NCI-H2196 treated with DMSO at 0.1 percent for 48 hours (cell line): ENCODE results near the gene RHO.
"Not testable (repeated sequence)": the region's sequence is repeated elsewhere in the genome, so short reads cannot be mapped to it uniquely, and the experiment has no call there.

Source experiments
- DNase-seq: peaks from one replicate; lab custom pipeline; 2025; ENCODE audit not compliant: unreplicated experiment; lab: John Stamatoyannopoulos, UW

The RHO gene

DNA sequence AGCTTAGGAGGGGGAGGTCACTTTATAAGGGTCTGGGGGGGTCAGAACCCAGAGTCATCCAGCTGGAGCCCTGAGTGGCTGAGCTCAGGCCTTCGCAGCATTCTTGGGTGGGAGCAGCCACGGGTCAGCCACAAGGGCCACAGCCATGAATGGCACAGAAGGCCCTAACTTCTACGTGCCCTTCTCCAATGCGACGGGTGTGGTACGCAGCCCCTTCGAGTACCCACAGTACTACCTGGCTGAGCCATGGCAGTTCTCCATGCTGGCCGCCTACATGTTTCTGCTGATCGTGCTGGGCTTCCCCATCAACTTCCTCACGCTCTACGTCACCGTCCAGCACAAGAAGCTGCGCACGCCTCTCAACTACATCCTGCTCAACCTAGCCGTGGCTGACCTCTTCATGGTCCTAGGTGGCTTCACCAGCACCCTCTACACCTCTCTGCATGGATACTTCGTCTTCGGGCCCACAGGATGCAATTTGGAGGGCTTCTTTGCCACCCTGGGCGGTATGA lies at the start of gene RHO:
Gene RHO (plus strand): TSS at position 51 of the 512 bp plus-strand sequence. CDS start 95 bp downstream, at position 146.
- no peak for DNase-seq

DNA sequence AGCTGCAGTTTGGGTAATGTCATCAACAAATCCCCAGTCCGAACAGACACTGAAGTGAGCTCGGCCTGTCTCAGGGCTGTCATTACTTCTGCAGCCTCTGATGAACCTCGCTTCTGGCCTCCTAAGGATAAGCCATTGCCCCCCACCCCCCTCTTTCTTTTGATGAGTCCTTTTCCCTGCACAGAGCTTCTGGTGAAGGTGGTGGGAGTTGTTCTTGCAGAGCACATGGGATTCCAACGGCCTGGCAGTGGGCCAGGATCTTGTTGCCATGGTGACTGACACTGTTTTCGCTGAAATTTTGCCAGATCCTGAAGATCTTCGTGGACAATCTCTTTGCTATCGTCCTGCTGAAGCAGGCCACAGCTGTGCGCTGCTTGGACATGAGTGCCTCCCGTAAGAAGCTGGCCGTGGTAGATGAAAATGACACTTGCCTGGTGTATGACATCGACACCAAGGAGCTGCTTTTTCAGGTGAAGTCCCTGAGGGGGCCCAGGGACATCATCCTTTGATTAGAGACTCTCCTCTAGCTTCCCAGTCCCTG lies 47.1 kb upstream of the RHO start:
- DNase-seq = not testable (repeated sequence)

DNA sequence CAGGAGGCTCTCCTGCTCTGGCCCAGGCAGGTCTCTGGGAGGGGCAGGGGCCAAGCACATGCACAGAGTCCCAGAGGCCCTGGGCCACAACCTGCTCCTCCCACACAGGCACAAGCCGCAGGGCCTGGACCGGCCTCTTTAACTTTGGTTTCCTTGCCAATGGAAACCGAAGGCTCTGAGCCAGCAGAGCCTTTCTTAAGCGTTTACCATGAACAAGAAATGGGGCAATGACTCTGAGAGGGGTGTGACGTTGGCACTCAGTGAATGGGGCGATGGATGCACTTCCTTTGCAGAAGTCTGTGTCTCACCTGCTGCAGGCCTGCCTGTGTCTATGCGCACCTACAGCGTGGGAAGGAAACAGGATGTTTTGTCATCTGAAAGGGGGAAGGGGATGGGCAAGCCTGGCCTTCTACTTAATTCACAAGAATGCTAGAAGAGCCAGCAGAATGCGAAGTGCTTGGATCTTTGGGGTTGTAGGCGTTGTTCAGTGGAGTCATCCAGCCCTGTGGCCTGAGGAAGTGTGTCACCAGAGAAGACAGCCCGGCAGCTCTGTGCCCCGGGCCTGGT lies 46.6 kb upstream of the RHO start:
- no peak for DNase-seq

DNA sequence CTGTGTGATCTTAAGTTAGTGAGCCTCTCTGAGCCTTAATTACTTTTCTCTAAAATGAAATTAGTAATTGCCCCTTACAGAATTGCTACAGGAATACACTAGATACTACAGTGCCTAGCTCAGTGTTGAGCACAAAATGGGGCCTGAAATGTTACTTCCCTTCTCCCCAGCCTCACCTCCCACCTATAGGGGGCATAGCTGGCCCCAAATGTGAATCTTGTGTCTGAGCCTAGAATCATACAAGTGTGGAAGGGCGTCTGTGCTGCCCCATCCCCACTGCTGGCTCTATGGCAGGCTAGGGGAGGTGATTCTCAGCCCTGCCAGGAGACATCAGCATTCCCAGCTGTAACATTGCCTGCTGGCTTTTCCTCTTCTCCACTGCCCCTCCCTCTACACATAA lies 45.7 kb upstream of the RHO start:
- DNase-seq = no peak

DNA sequence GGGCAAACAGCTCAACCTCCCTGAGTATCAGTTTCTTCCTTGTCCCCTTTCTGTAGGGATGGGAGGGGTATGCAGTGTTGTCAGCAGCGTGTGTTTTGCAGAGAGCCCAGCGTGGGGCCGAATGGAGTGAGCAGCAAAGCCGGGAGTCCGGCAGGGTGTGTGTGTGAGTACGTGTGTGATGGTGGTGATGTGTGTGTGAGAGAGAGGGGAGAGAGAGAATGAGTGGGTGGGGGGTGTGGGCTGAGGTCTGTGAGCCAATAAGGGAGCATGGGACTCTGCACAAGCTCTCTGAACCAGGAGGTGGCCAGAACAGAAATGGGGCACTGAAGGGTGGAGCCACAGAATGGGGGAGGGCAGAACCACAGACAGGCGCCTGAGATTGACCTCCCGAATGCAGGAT lies 44.6 kb upstream of the RHO start:
- DNase-seq = no peak

DNA sequence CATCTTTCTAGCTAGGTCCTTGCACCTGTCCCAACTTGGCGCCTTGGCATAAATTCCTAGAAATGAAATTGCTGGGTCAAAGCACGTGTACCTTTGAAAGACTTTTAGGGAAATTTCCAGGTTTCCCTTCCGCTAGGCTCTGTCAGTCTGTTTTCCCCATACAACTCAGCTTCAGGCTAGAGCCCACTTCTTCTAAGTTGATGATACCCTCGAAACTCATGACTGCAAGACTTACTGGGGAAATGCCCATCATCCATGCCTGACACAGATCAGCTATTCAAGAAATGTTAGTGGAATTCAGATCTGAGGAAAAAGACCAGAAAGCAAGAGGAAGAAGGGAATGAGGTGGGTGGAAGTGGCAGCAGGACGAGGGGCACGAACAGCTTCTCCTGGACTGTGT lies 43.3 kb upstream of the RHO start:
- DNase-seq = not testable (repeated sequence)

DNA sequence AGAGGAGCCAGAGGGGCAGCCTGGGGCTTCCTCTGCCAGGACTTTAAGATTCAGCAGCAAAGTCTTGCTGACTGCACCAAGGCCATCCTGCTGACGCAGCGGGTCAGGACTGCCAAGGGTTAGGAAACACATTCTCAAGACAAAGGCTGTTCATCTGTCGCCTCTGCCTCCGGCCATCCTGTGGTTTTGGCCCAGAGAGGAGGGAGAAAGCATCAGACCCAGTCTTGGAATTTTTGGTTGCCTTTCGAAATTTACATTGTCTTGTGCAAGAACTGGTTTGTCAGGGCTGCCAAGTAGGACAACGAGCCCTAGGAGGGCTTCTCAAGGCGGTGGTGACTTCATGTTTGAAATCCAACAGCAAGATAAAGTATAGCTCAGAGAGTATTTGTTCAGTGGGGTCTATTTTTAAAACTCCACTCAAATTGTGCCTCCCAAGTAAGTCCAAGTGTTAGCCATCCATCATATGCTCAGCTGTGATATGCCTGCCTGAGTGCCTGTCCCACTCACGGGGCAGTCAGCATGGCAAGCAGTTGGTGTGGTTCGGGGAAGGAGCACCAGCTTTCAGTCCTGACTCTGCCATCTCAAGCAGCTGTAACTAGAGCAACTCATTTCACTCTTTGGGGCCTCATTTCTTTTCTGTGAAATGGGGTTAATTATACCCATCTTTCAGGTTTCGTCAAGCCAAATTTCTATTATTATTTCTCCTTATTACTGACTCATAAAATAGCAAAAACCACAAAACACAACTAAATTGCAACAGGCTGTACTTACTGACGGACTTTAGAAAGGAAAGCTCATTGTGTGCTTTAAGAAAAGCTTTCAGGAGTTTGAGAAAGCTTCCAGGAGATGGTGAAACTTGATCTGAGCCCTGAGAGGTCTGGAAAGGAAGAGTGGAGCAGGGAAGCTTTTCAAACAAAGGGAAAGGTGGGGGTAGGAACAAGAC lies 42.4 kb upstream of the RHO start:
- DNase-seq = no peak

DNA sequence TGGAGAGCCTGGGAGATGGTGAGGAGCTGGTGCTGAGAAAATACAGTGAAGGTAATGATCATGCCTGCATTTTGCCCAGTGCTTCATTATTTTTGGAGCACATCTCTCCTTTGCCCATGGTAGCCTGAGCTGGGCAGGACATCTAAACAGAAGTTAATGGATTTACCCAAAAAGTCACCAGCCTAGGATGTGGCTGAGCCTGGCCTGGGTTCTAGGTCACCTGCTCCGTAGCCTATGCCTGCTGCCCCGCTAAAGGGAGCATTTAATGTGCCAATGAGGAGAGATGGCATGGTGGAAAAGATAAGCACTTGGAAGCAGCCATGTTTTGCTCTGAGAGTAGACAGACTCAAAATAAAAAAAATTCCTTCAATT lies 41.8 kb upstream of the RHO start:
- DNase-seq = no peak

DNA sequence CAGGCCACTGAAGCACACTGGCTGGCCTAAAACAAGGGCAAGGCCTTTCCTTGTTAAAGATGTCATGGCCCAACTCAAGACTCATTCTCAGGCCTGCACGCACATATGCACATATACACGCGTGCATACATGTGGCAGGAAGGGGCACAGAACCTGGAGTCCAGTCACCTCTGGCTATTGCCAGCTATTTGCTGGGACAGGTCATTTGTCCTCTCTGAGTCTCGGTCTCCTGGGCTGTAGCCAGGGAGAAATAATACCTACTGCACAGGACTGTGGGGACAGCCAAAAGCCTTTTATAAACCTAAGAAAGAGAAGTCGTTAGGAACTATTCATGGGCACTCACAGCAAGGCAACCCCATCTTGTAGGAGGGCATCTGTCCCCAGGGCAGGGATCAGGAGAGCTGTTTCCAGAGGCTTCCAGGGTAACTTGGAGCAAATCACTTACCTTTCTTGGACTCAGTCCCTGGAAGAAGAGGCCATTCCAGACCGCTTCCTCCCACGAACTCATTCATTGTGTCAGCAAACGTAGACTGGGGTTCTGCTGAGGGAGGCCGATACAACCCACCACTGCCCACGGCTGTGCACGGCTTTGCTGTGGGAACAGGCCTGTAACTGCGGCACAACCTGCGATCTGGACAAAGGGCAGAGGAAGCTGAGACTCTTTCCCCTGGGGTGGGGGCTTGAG lies 41.1 kb upstream of the RHO start:
- no peak for DNase-seq

DNA sequence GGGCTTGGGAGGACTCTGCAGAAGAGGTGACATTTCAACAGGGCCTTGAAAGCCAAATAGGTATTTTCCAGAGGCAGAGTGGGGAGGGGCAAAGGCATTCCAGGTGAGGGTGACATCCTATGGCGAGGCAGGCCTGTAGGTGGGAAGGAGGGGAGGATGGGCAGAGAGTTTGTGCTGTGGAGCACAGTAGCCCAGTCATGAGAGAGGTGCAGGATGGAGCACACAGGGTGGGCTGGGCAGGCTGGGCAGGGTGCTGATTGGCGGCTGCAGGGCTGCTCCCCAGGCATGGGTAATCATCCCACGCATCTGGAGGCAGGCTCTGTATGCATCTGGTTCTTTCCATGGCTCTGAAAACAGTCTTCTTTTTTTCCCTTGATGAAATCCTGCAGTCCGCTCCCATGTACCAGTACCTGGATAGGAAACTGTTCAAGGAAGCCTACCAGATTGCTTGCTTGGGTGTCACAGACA lies 40.5 kb upstream of the RHO start:
- DNase-seq = not testable (repeated sequence)

DNA sequence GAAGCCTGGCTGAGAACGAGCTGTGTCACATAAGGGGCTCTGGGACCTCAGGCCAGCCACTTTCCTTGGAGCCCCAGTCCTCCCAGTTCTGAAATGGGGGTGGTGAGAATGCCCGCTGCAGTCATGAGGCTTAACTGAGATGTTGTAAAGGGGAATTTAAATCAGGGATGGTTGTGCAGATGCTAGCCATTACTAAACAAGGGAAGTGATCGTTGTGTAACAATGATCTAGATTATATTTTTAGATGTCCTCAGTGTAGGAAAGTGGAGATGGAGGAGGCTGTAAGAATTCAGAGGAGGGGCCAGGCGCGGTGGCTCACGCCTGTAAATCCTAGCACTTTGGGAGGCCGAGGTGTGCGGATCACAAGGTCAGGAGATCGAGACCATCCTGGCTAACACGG lies 39.2 kb upstream of the RHO start:
- DNase-seq = not testable (repeated sequence)

DNA sequence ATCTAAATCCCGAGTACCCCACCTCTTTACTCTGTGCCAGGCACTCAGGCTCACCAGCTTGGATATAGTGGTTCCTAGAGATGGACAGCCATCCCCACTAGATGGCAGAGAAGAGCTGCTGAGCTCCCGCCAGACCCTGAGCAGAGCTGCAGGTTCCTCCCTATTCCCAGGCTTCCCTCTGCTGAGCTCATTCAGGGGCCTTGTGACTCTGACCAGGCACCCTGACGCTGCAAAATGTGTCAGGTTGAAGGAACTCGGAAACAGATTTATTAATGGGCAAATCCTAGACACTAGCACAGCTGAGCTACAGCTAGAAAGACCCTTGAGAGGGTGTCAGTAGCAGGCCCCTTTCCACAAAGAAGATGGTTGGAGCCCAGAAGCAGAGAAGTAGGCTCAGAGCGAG lies 38.2 kb upstream of the RHO start:
- DNase-seq = peak; percentile 88

DNA sequence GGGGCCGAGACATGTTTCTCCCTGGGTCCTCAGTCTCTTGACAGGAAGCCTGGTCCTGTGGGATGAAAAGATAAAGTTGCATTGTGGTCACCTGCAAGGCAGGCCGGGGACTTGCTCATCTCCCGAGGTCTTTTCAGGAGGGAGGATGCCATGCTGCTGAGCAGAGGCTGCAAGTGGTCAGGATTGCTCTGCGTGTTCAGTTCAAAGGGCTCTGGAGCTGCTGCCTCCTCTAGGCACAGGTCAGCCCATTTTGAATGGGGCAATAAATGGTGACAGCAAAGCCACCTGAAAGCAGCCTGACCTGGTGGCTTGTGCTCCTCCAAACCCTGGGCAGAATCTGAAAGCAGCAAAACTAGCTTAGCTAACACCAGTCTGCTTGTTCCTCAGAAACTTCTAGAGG lies 37.4 kb upstream of the RHO start:
- DNase-seq = not testable (repeated sequence)

DNA sequence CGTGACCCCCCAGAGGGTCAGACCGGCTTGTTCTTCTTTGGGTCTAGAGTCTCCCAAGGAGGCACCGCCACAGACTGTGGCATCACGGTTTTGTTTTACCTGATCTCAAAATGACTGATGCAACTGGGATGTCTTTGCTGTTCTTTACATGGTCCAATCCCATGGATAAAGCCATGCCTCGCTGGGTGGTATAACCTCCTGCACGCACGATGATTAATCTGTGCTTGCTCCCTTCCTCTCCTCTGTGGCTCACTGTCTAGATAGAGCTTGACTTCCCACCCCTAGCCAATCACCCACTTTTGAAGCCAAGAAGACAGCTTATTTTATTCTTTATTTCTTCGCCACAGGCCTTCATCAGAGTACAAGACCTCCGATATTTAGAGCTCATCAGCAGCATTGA lies 36.6 kb upstream of the RHO start:
- DNase-seq = no peak

DNA sequence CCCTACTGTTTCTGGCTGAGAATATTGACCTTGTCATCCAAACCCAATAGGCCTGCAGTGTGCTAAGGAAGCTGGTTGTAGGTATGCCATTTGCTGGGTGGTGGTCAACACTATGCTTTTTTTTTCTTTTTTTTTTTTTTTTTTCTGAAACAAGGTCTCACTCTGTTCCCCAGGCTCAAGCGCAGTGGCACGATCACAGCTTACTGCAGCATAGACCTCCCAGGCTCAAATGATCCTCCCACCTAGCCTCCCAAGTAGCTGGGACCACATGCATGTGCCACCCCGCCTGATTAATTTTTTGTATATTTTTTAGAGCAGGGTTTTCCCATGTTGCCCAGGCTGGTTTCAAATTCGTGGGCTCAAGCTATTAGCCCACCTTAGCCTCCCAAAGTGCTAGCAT lies 35.7 kb upstream of the RHO start:
- DNase-seq = no peak

DNA sequence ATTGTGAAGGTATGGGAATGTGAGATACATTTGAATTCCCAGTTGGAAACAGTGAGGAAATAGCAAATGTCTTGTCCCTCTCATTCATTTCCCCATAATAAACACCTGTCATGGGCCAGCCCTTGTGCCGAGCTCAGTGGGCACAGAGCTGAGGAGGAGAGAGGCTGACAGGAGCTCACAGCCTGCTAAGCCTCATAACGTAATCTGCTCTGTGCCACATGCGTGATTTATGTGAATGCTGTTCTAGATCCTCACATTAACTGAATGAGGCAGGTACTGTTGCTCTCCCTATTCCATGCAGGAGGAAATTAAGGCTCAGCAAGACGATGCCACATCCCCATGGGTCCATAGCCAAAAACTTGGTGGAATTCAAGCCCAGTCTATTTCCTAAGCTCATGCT lies 35.2 kb upstream of the RHO start:
- DNase-seq = no peak

DNA sequence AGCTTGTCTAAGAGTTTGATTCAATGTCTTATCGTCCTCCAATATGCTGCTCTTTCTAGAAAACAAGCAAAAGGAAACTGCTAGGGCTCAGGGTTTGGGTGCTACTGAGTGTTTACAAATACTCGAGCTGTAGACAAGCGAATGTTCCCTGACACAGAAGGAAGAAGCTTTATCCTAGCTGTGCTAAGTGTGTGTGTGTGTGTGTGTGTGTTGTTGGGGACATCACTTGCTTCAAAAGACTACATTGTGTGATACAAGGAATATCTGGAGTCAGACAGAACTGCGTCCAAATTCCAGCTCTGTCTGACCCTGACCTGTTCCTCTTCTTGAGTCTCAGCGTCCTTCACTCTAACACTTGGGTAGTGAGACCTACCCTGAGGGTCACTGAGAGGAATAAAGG lies 33.9 kb upstream of the RHO start:
- not testable (repeated sequence) for DNase-seq

DNA sequence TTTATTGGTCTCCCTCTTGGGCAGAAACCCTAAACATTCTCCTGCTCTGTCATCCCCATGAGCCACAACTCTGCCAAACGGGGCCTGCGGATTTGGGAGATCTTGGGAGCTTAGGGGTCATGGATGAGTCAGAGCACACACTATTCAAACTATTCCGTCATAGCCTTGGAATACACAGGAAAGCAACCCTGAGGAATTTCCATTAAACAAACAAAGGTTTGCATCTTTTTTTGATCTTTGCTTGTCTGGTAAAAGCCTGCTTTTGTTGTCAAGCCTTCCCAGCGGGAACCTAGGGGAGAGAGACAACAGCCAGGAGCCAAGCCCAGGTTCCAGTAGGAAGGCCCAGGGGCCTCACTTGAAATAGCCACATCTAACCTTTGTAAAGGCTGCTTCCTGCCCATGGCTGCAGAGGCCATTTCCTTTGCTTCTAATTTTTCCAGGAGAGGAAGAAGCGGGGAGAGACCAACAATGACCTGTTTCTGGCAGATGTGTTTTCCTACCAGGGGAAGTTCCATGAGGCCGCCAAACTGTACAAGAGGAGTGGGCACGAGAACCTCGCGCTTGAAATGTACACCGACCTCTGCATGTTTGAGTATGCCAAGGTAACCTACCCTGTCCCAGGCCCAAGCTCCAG lies 33.3 kb upstream of the RHO start:
- not testable (repeated sequence) for DNase-seq

DNA sequence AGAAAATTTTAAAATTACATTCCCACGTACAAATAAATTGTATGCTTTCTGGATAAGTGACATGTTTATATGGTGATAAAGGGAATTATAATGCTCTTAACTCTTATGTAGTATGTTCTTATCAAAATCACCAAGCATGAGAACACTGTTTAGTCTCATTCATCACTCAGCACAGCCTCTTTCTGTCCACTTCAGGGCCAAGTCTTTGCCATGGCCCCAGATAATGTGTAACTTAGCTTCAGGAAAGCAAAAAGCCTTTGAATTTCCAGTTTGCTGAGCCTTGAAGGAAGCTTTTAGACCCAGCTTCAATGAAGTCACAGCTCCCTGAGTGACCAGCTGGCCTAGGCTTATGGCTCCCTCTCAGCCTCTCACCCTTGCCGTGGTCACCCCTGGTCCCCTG lies 30.6 kb upstream of the RHO start:
- not testable (repeated sequence) for DNase-seq

DNA sequence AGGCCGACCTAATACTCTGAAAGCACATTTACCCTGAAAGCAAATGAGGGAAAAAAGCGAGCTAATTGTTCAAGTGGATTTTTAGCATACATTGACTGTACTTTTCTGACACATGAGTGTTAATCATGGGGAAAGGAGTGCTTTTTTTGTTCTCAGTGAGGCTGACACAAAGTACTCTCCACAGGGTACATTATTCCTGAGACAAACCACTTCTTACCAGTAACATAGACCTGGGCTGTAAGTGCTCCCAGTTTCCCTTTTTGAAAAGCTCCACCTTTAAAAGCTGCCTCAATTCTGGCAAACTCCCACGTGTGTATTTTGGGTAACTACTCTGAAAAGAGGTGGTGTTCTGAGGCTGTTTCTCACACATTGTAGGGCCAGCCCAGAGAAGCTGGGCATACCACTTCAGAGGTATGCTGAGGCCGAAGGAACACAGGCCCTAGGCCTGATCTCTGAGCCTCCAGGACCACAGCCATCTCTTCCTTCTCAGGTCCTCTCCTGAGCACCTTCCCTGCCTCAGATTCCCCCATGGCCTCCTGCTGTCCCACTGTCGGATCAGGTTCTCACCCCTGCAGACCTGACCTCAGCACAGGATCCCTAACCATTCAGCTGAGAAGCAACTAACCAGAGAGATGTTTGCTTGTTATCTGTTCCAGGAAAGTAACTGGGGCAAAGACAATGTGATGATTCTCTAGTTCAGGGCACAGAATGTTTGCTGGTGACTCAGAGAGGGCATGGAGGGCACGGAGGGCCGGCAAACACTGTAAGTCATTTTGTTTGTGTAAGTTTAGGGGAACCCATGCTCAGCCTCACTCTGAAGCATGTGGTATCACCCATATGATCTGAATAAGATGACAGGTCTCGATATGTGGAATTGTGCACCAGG lies 29.6 kb upstream of the RHO start:
- not testable (repeated sequence) for DNase-seq
